IMR-90 (cell line): ENCODE data around the gene SMIM10L1. TPM values are rescaled to one million over a fixed set of nuclear protein-coding genes. Genes with fewer than 3 reads are reported as not detected.

Experiments used
- ATAC-seq: fragments of 200-7000 bp; cut with Tn5 transposase; 2 replicates; pipeline ENCODE4 v1.9.1; 2020; ENCODE audit warnings: low read depth, mild to moderate bottlenecking, moderate library complexity
- Bru-seq: library from RNA; stranded (reverse); fragments of 400-500 nt; gene quantifications from one replicate; lab custom pipeline; 2021; lab: Mats Ljungman, UMichigan
- BruChase-seq, 2 experiments: library from RNA; stranded (reverse); fragments of 400-500 nt; gene quantifications; one replicate each; lab custom pipeline; 2021; lab: Mats Ljungman, UMichigan
- BruUV-seq: library from RNA; stranded (reverse); fragments of 400-500 nt; replicated peaks from 2 replicates; lab custom pipeline; 2021; lab: Mats Ljungman, UMichigan
- CTCF ChIA-PET: fragments of 300-600 bp; formaldehyde crosslinking; extraction: SDS; loops from one replicate; lab custom pipeline; 2021; ENCODE audit warnings: antibody characterized with exemption; lab: Yijun Ruan, JAX
- POLR2A ChIA-PET: fragments of 300-600 bp; sonication (Branson Sonifier 250); formaldehyde crosslinking; loops from one replicate; lab custom pipeline; 2022; ENCODE audit warnings: antibody characterized with exemption; ENCODE audit not compliant: unreplicated experiment; lab: Charles Lee
- DNase-seq: peaks from one replicate; pipeline ENCODE4 v3.0.0; 2013
- H2AFZ ChIP-seq: replicated peaks from 2 replicates; pipeline ENCODE3; 2013; ENCODE audit warnings: low read length, mild to moderate bottlenecking; ENCODE audit not compliant: poor library complexity
- H2AK5ac ChIP-seq: 2 replicates; pipeline ENCODE4 v1.6.1; 2013; ENCODE audit warnings: low read depth, low read length, inconsistent platforms
- H2AK9ac ChIP-seq: replicated peaks from 2 replicates; pipeline ENCODE3; 2013; ENCODE audit warnings: mild to moderate bottlenecking, low read depth, low read length, moderate library complexity; ENCODE audit not compliant: poor library complexity
- H2BK120ac ChIP-seq: 2 replicates; pipeline ENCODE4 v1.6.1; 2013; ENCODE audit warnings: low read depth, low read length, inconsistent platforms
- H2BK15ac ChIP-seq: 3 replicates; pipeline ENCODE4 v1.6.1; 2013; ENCODE audit warnings: low read depth, low read length, inconsistent platforms
- H2BK20ac ChIP-seq: 2 replicates; pipeline ENCODE4 v1.6.1; 2013; ENCODE audit warnings: low read depth, mild to moderate bottlenecking, inconsistent platforms, low read length, moderate library complexity
- H2BK5ac ChIP-seq: 2 replicates; pipeline ENCODE4 v1.6.1; 2013; ENCODE audit warnings: mild to moderate bottlenecking, low read depth, low read length, inconsistent platforms; ENCODE audit not compliant: poor library complexity, severe bottlenecking
- H3K14ac ChIP-seq: replicated peaks from 2 replicates; pipeline ENCODE4 v1.6.1; 2013; ENCODE audit warnings: low read depth, low read length, inconsistent platforms
- H3K18ac ChIP-seq: 2 replicates; pipeline ENCODE4 v1.6.1; 2013; ENCODE audit warnings: low read depth, low read length, control low read depth
- H3K23ac ChIP-seq: 2 replicates; pipeline ENCODE4 v1.6.1; 2013; ENCODE audit warnings: low read depth, low read length, inconsistent platforms
- H3K27ac ChIP-seq: 2 replicates; pipeline ENCODE4 v1.5.1; 2013; ENCODE audit warnings: mild to moderate bottlenecking, control low read depth, low read length; ENCODE audit not compliant: insufficient read depth
- H3K27me3 ChIP-seq: 2 replicates; pipeline ENCODE4 v1.6.1; 2013; ENCODE audit warnings: low read length; ENCODE audit not compliant: control insufficient read depth, insufficient read depth
- H3K36me3 ChIP-seq: 2 replicates; pipeline ENCODE4 v1.6.1; 2013; ENCODE audit warnings: low read length, mixed read lengths; ENCODE audit not compliant: control insufficient read depth, insufficient read depth
- H3K4ac ChIP-seq: 2 replicates; pipeline ENCODE4 v1.6.1; 2013; ENCODE audit warnings: low read depth, low read length, inconsistent platforms
- H3K4me1 ChIP-seq: 2 replicates; pipeline ENCODE4 v1.6.1; 2013; ENCODE audit warnings: low read length, mixed read lengths; ENCODE audit not compliant: control insufficient read depth, insufficient read depth
- H3K4me2 ChIP-seq: 2 replicates; pipeline ENCODE4 v1.6.1; 2013; ENCODE audit warnings: low read depth, mild to moderate bottlenecking, control low read depth, low read length, moderate library complexity
- H3K4me3 ChIP-seq: 2 replicates; pipeline ENCODE4 v1.5.1; 2013; ENCODE audit warnings: low read depth, mild to moderate bottlenecking, control low read depth, low read length, moderate library complexity; ENCODE audit not compliant: insufficient read depth
- H3K56ac ChIP-seq: 2 replicates; pipeline ENCODE4 v1.6.1; 2013; ENCODE audit warnings: low read length, inconsistent platforms; ENCODE audit not compliant: insufficient read depth; ENCODE audit errors: extremely low read depth
- H3K79me1 ChIP-seq, 2 experiments: 2 replicates each; pipeline ENCODE4 v1.6.1; 2013; ENCODE audit warnings: low read length in 2 of 2, inconsistent platforms in 1 of 2, low read depth in 1 of 2
- H3K9ac ChIP-seq: 2 replicates; pipeline ENCODE4 v1.6.1; 2013; ENCODE audit warnings: low read depth, low read length, control low read depth
- H3K9me1 ChIP-seq: 2 replicates; pipeline ENCODE4 v1.6.1; 2013; ENCODE audit warnings: low read length, inconsistent platforms; ENCODE audit not compliant: insufficient read depth
- H3K9me3 ChIP-seq: 2 replicates; pipeline ENCODE4 v1.6.1; 2013; ENCODE audit warnings: low read length; ENCODE audit not compliant: control insufficient read depth, insufficient read depth
- H4K20me1 ChIP-seq: 2 replicates; pipeline ENCODE4 v1.6.1; 2013; ENCODE audit warnings: low read length, inconsistent platforms; ENCODE audit not compliant: insufficient read depth
- H4K5ac ChIP-seq: 2 replicates; pipeline ENCODE4 v1.6.1; 2013; ENCODE audit warnings: mild to moderate bottlenecking, low read depth, low read length, control low read depth
- H4K8ac ChIP-seq, 2 experiments: 2 replicates each; pipeline ENCODE4 v1.6.1; 2013; ENCODE audit warnings: low read depth in 2 of 2, low read length in 2 of 2, control low read depth in 1 of 2, inconsistent platforms in 1 of 2
- H4K91ac ChIP-seq: 2 replicates; pipeline ENCODE4 v1.6.1; 2013; ENCODE audit warnings: low read depth, low read length, inconsistent platforms; ENCODE audit not compliant: insufficient read depth
- CTCF ChIP-seq: conservative IDR thresholded peaks from 2 replicates; pipeline ENCODE4 v1.5.1; 2012; ENCODE audit warnings: mild to moderate bottlenecking, low read depth, low read length, improper control_type of control experiment
- MAFK ChIP-seq: IDR thresholded peaks from 2 replicates; pipeline ENCODE4 v1.6.1; 2012; ENCODE audit warnings: low read depth, low read length, improper control_type of control experiment
- MAZ ChIP-seq: IDR thresholded peaks from 2 replicates; pipeline ENCODE4 v1.6.1; 2012; ENCODE audit warnings: low read depth, mild to moderate bottlenecking, low read length, improper control_type of control experiment, moderate library complexity, borderline replicate concordance
- MXI1 ChIP-seq: IDR thresholded peaks from 2 replicates; pipeline ENCODE4 v1.6.1; 2012; ENCODE audit warnings: low read depth, mild to moderate bottlenecking, low read length, moderate library complexity, borderline replicate concordance
- NFE2L2 ChIP-seq: fragments of 150-350 bp; IDR thresholded peaks from 2 replicates; pipeline ENCODE4 v1.6.1; 2016; ENCODE audit warnings: low read depth, mild to moderate bottlenecking, low read length
- POLR2A ChIP-seq: IDR thresholded peaks from 2 replicates; pipeline ENCODE4 v1.6.1; 2012; ENCODE audit warnings: mild to moderate bottlenecking, low read depth, low read length
- RAD21 ChIP-seq: IDR thresholded peaks from 2 replicates; pipeline ENCODE4 v1.6.1; 2012; ENCODE audit warnings: low read length, improper control_type of control experiment
- WGBS, 2 experiments: methylation state at CpG; one replicate each; pipeline versions ENCODE4 v1.1.5 to v1.1.7; 2013; ENCODE audit warnings: missing lambda C conversion rate in 2 of 2; ENCODE audit not compliant: insufficient read length in 1 of 2; ENCODE audit errors: extremely low coverage in 2 of 2; 5-methylcytosine and 5-hydroxymethylcytosine counted together
- dilution Hi-C: fragments of 300-500 bp; cut with HindIII; formaldehyde crosslinking; loops from one replicate; pipeline ENCODE4 v1.14.3; 2018; ENCODE audit warnings: low sequenced_read_pairs; ENCODE audit not compliant: unreplicated experiment
- in situ Hi-C: fragments of 300-500 bp; cut with MboI; formaldehyde crosslinking; loops from 3 replicates; pipeline ENCODE4 v1.14.3; 2019; ENCODE audit warnings: low sequenced_read_pairs, inconsistent platforms, mixed read lengths
- intact Hi-C: fragments of 100-400 bp; cut with micrococcal nuclease; formaldehyde crosslinking; loops from 2 replicates; pipeline ENCODE4 v1.10.0; 2022
- long read RNA-seq: library from polyadenylated mRNA; unstranded; transcript quantifications from one replicate; pipeline ENCODE4 v2.0.0, GENCODE V29; 2021; ENCODE audit not compliant: unreplicated experiment
- polyA plus RNA-seq, 3 experiments: library from polyadenylated mRNA; depleted of rRNA; stranded (reverse); fragments of >200 nt; gene quantifications; 2 replicates each; pipeline ENCODE4 v1.2.3, GENCODE V29; 2012; ENCODE audit warnings: low replicate concordance in 1 of 3
- total RNA-seq: library from RNA; depleted of rRNA; stranded (reverse); fragments of >200 nt; gene quantifications from 2 replicates; pipeline ENCODE4 v1.2.3, GENCODE V29; 2012; rRNA removed
- TF ChIP-seq, protein P1 (sequence below): fragments of 150-350 bp; IDR thresholded peaks from 2 replicates; pipeline ENCODE4 v1.6.1; 2016; ENCODE audit warnings: low read depth, mild to moderate bottlenecking, low read length, moderate library complexity, borderline replicate concordance

The SMIM10L1 gene
- total RNA-seq (2.7 and 4.7 TPM in 2 replicates), polyA plus RNA-seq (2012; rRNA removed) (4.5 and 5.3 TPM in 2 replicates), Bru-seq, nascent RNA (percentile 72 among the genes with signal in this experiment), BruChase-seq, experiment 1, labeled RNA remaining after a 6-hour chase (percentile 77 among the genes with signal in this experiment), BruChase-seq, experiment 2, labeled RNA remaining after a 2-hour chase (percentile 78 among the genes with signal in this experiment)
- polyA plus RNA-seq (2012; cell fraction: cytosol; rRNA removed): 4.3 and 4.5 TPM in 2 replicates
- polyA plus RNA-seq (2012; cell fraction: nucleus; rRNA removed; ENCODE audit: low replicate concordance): 1.6 and 1.8 TPM in 2 replicates
- long read RNA-seq, full-length matches to known transcripts: 61 of 61 reads
- long read RNA-seq, partial matches to known transcripts: 0 of 61 reads
- long read RNA-seq, other reads (novel, unspliced or antisense): 0 of 61 reads

GRCh38 chr12:11171145-11171968 lies at the start of gene SMIM10L1:
TSS of gene SMIM10L1 (plus strand) at chr12:11171194. CDS start at chr12:11171357, 163 bp downstream.
- Histone ChIP-seq H3K18ac (peak within 1 kb of the TSS; percentile 97), H2AFZ (peak within 1 kb of the TSS; percentile 99), H3K14ac (peak within 1 kb of the TSS; percentile 98), H3K27me3 (no peaks in the 10 kb centered on the region), H3K79me1 (peaks cover 10 to 63% of the 10 kb centered on the region in 2 experiments), H3K9me1 (peaks cover 5% of the 10 kb centered on the region; the same call in 1 of the 2 replicates), H3K36me3 (peaks cover 2% of the 10 kb centered on the region), H3K27ac (peak within 1 kb of the TSS; percentile 98), H2BK120ac (peak within 1 kb of the TSS; percentile 82), H4K8ac (peak within 1 kb of the TSS; percentile 81 to 99), H2AK9ac (peak within 1 kb of the TSS; percentile 97), H2BK20ac (no peak within 1 kb of the TSS), H2BK5ac (peak within 1 kb of the TSS; percentile 98), H3K23ac (peak within 1 kb of the TSS; percentile 95), H4K20me1 (peaks cover 7% of the 10 kb centered on the region), H3K4me1 (no peaks in the 10 kb centered on the region), H3K9ac (peak within 1 kb of the TSS; percentile 99), H3K56ac (peak within 1 kb of the TSS; percentile 92), H4K5ac (peak within 1 kb of the TSS; percentile 97), H3K4ac (peak within 1 kb of the TSS; percentile 98), H3K9me3 (no peaks in the 10 kb centered on the region), H3K4me3 (peak within 1 kb of the TSS; percentile 96), H2AK5ac (peak within 1 kb of the TSS; percentile 82; the same call in 1 of the 2 replicates), H3K4me2 (peak within 1 kb of the TSS; percentile 99), H4K91ac (peak within 1 kb of the TSS; percentile 87), H2BK15ac (peak within 1 kb of the TSS; percentile 4; the same call in 1 of the 3 replicates)
- dilution Hi-C loops (no loop called here), intact Hi-C loops (loop anchor here (10.0 kb wide), 1 partner anchor 337 kb away; no protein-coding TSS in a partner anchor), in situ Hi-C loops (no loop called here)
- ChIA-PET CTCF (interaction anchor here (0.6 to 1.0 kb wide), 5 partner anchors 11 to 421 kb away, joined by 3 read pairs; no protein-coding TSS in a partner anchor), POLR2A (no interaction called here)
- DNase-seq: peak; percentile 94
- TF ChIP-seq NFE2L2 (no peak), MAZ (peak; percentile 19; the same call in 1 of the 2 replicates), POLR2A (peak; percentile 82), CTCF (0 out of 2 replicates have a peak, but pooled peaks have one; percentile 4), RAD21 (no peak), MAFK (no peak), MXI1 (peak; percentile 47; the same call in 1 of the 2 replicates)
- TF ChIP-seq, protein P1, sequence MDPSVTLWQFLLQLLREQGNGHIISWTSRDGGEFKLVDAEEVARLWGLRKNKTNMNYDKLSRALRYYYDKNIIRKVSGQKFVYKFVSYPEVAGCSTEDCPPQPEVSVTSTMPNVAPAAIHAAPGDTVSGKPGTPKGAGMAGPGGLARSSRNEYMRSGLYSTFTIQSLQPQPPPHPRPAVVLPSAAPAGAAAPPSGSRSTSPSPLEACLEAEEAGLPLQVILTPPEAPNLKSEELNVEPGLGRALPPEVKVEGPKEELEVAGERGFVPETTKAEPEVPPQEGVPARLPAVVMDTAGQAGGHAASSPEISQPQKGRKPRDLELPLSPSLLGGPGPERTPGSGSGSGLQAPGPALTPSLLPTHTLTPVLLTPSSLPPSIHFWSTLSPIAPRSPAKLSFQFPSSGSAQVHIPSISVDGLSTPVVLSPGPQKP: no peak
- TSS peak; percentile 84 for BruUV-seq
- peak; percentile 99 for ATAC-seq
- 1% methylated on average over 42 of the region's 70 CpGs; no CpG with 5 or more reads in 1 of the 2 experiments for WGBS, 2 experiments
